Measurements from ENCODE around the gene FHIT.

Gene FHIT

GRCh38 chr3:60399861-60400845 is 851.1 kb downstream of the FHIT start:
- TF ChIP-seq, protein P1, sequence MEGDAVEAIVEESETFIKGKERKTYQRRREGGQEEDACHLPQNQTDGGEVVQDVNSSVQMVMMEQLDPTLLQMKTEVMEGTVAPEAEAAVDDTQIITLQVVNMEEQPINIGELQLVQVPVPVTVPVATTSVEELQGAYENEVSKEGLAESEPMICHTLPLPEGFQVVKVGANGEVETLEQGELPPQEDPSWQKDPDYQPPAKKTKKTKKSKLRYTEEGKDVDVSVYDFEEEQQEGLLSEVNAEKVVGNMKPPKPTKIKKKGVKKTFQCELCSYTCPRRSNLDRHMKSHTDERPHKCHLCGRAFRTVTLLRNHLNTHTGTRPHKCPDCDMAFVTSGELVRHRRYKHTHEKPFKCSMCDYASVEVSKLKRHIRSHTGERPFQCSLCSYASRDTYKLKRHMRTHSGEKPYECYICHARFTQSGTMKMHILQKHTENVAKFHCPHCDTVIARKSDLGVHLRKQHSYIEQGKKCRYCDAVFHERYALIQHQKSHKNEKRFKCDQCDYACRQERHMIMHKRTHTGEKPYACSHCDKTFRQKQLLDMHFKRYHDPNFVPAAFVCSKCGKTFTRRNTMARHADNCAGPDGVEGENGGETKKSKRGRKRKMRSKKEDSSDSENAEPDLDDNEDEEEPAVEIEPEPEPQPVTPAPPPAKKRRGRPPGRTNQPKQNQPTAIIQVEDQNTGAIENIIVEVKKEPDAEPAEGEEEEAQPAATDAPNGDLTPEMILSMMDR (conservative IDR thresholded peaks at IDR 0.05; ENCODE audit: low read depth, low read length), result no peak
- DNase-seq (ENCODE audit: low read depth), result no peak
- no peak overlapping the region for H3K4me3 ChIP-seq (ENCODE audit: low read length)

GRCh38 chr3:60399292-60399691 is 852.0 kb downstream of the FHIT start:
- no peak overlapping the region for H3K4me3 ChIP-seq (ENCODE audit: low read length)
- TF ChIP-seq, protein P1 (conservative IDR thresholded peaks at IDR 0.05; ENCODE audit: low read depth, low read length), result no peak
- no peak for DNase-seq (ENCODE audit: low read depth)

DNA sequence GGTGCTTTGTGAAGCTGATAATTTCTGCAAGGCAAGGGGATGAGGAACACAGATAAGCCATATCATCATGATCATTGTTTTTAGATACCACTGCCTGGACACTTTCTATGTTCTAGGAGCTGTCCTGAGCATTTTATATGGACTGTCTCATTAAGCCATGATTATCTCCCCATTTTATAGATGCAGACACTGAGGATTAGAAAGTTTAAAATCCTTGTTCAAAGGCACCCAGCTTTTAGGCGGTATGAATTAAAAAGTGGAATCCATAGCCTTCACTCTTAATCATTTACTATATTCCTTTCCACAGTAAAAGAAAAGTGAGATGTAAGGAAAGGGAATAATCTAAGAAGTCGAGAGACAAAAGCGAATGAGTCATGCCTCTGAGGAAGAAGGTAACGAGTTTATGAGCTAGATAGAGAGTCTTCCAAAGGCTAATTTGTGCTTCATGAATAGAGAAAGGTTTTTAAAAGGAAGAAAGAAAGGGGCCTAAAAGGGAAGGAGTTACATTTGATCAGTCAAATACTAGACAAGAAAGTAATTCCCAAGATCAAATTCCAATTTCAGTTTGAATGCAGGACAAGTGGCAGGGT is 856.0 kb downstream of the FHIT start:
- no peak for DNase-seq (ENCODE audit: low read depth)
- H3K4me3 ChIP-seq (ENCODE audit: low read length), result no peak overlapping the region
- TF ChIP-seq, protein P1 (conservative IDR thresholded peaks at IDR 0.05; ENCODE audit: low read depth, low read length), result no peak

- DNase-seq (ENCODE audit: low read depth), result no peak
- no peak overlapping the region for H3K4me3 ChIP-seq (ENCODE audit: low read length)
- TF ChIP-seq, protein P1 (conservative IDR thresholded peaks at IDR 0.05; ENCODE audit: low read depth, low read length), result no peak
These were observed 857.3 kb downstream of the FHIT start for GRCh38 chr3:60393946-60394345.

DNA sequence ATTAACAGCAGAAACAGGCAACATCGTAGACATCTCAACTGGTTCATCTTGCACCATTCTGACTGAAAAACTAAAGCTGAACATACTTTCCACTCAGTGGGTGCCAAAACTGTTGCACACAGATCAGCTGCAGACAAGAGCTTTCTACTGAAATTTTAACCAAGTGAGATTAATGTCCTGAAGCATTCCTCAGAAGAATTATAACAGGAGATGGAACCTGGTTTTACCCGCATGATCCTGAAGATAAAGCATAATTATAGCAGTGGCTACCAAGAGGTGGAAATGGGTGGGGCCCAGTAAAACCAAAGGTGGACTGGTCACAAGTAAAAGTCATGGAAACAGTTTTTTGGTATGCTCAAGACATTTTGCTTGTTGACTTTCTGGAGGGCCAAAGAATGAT is 858.8 kb downstream of the FHIT start:
- TF ChIP-seq, protein P1 (conservative IDR thresholded peaks at IDR 0.05; ENCODE audit: low read depth, low read length), result no peak
- no peak overlapping the region for H3K4me3 ChIP-seq (ENCODE audit: low read length)
- DNase-seq (ENCODE audit: low read depth), result no peak

DNA sequence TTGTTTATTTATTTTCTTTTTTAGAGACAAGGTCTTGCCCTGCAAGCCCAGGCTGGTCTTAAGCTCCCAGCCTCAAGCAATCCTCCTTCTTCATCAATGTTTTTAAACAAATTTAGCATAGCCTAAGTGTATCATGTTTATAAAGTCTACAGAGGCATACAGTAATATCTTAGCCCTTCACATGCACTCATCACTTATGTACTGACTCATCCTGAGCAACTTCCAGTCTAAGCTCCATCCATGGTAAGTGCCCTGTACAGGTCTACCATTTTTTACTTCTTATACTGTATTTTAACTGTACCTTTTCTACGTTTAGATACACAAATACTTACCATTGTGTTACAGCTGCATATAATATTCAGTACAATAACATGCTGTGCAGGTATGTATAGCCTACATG is 860.0 kb downstream of the FHIT start:
- no peak for DNase-seq (ENCODE audit: low read depth)

More for the DNA sequence above, 860.0 kb downstream of the FHIT start:
- TF ChIP-seq, protein P1 (conservative IDR thresholded peaks at IDR 0.05; ENCODE audit: low read depth, low read length), result no peak
- no peak overlapping the region for H3K4me3 ChIP-seq (ENCODE audit: low read length)
